Measurements from ENCODE around the gene SAXO1.
"Not testable (repeated sequence)": the region's sequence is repeated elsewhere in the genome, so short reads cannot be mapped to it uniquely, and the experiment has no call there.

Gene SAXO1

GRCh38 chr9:19026375-19026774 lies 6.6 kb downstream of the SAXO1 start:
- peaks cover 5% of the 10 kb centered on the region for H3K4me1 Mint-ChIP-seq (ENCODE audit: low read depth)
- H3K27me3 Mint-ChIP-seq, result peaks cover 3% of the 10 kb centered on the region
- no peak overlapping the region for H3K4me3 Mint-ChIP-seq
- no peaks in the 10 kb centered on the region for H3K36me3 Mint-ChIP-seq (ENCODE audit: low read depth)
- no peaks in the 10 kb centered on the region for H3K9me3 Mint-ChIP-seq
- intact Hi-C loops (cut with micrococcal nuclease), result loop anchor here (10.0 kb wide), 1 partner anchor 582 kb away; no protein-coding TSS in a partner anchor
- H3K27ac Mint-ChIP-seq, result no peak overlapping the region

GRCh38 chr9:19023078-19023477 lies 9.9 kb downstream of the SAXO1 start:
- Mint-ChIP-seq H3K9me3 (no peaks in the 10 kb centered on the region), H3K27ac (no peak overlapping the region), H3K36me3 (ENCODE audit: low read depth) (no peaks in the 10 kb centered on the region), H3K4me1 (ENCODE audit: low read depth) (peaks cover 5% of the 10 kb centered on the region), H3K27me3 (no peaks in the 10 kb centered on the region), H3K4me3 (no peak overlapping the region)
- intact Hi-C loops (cut with micrococcal nuclease), result loop anchor here (10.0 kb wide), 1 partner anchor 578 kb away; no protein-coding TSS in a partner anchor

GRCh38 chr9:19022206-19022605 lies 10.8 kb downstream of the SAXO1 start:
- Mint-ChIP-seq H3K9me3 (no peaks in the 10 kb centered on the region), H3K36me3 (ENCODE audit: low read depth) (no peaks in the 10 kb centered on the region), H3K4me3 (no peak overlapping the region), H3K4me1 (ENCODE audit: low read depth) (peaks cover 5% of the 10 kb centered on the region), H3K27me3 (no peaks in the 10 kb centered on the region), H3K27ac (no peak overlapping the region)
- intact Hi-C loops (cut with micrococcal nuclease), result loop anchor here (10.0 kb wide), 1 partner anchor 577 kb away; no protein-coding TSS in a partner anchor

GRCh38 chr9:19021649-19022048 lies 11.4 kb downstream of the SAXO1 start:
- not testable (repeated sequence) for H3K9me3 Mint-ChIP-seq; H3K27me3 Mint-ChIP-seq; H3K4me3 Mint-ChIP-seq; H3K27ac Mint-ChIP-seq; H3K36me3 Mint-ChIP-seq (ENCODE audit: low read depth); H3K4me1 Mint-ChIP-seq (ENCODE audit: low read depth)
- intact Hi-C loops (cut with micrococcal nuclease), result loop anchor here (10.0 kb wide), 1 partner anchor 577 kb away; no protein-coding TSS in a partner anchor

- H3K36me3 Mint-ChIP-seq (ENCODE audit: low read depth), result no peaks in the 10 kb centered on the region
- no peaks in the 10 kb centered on the region for H3K9me3 Mint-ChIP-seq
- no peaks in the 10 kb centered on the region for H3K27me3 Mint-ChIP-seq
- H3K4me3 Mint-ChIP-seq, result no peak overlapping the region
- no peak overlapping the region for H3K27ac Mint-ChIP-seq
- intact Hi-C loops (cut with micrococcal nuclease), result loop anchor here (10.0 kb wide), 1 partner anchor 576 kb away; no protein-coding TSS in a partner anchor
- peaks cover 5% of the 10 kb centered on the region for H3K4me1 Mint-ChIP-seq (ENCODE audit: low read depth)
Measured at GRCh38 chr9:19020886-19021455, 12.0 kb downstream of the SAXO1 start.

GRCh38 chr9:19018201-19018600 lies 14.8 kb downstream of the SAXO1 start:
- Mint-ChIP-seq H3K27ac (no peak overlapping the region), H3K4me3 (no peak overlapping the region)

GRCh38 chr9:19009391-19009965 lies 23.5 kb downstream of the SAXO1 start:
- H3K4me3 Mint-ChIP-seq, result no peak overlapping the region
- no peaks in the 10 kb centered on the region for H3K36me3 Mint-ChIP-seq (ENCODE audit: low read depth)
- H3K27ac Mint-ChIP-seq, result no peak overlapping the region
- intact Hi-C loops (cut with micrococcal nuclease), result no loop called here
- peaks cover 3% of the 10 kb centered on the region for H3K27me3 Mint-ChIP-seq
- H3K9me3 Mint-ChIP-seq, result no peaks in the 10 kb centered on the region
- no peaks in the 10 kb centered on the region for H3K4me1 Mint-ChIP-seq (ENCODE audit: low read depth)

More at GRCh38 chr9:19018201-19018600, 14.8 kb downstream of the SAXO1 start:
- intact Hi-C loops (cut with micrococcal nuclease), result no loop called here
- H3K27me3 Mint-ChIP-seq, result no peaks in the 10 kb centered on the region
- H3K36me3 Mint-ChIP-seq (ENCODE audit: low read depth), result no peaks in the 10 kb centered on the region
- no peaks in the 10 kb centered on the region for H3K9me3 Mint-ChIP-seq
- peaks cover 5% of the 10 kb centered on the region for H3K4me1 Mint-ChIP-seq (ENCODE audit: low read depth)

- no peaks in the 10 kb centered on the region for H3K27me3 Mint-ChIP-seq
- H3K4me1 Mint-ChIP-seq (ENCODE audit: low read depth), result no peaks in the 10 kb centered on the region
- H3K36me3 Mint-ChIP-seq (ENCODE audit: low read depth), result no peaks in the 10 kb centered on the region
- intact Hi-C loops (cut with micrococcal nuclease), result no loop called here
- no peaks in the 10 kb centered on the region for H3K9me3 Mint-ChIP-seq
- H3K27ac Mint-ChIP-seq, result no peak overlapping the region
- H3K4me3 Mint-ChIP-seq, result no peak overlapping the region
Measured at GRCh38 chr9:19000133-19000532, 32.9 kb downstream of the SAXO1 start.

- no peak overlapping the region for H3K4me3 Mint-ChIP-seq
- H3K9me3 Mint-ChIP-seq, result no peaks in the 10 kb centered on the region
- H3K4me1 Mint-ChIP-seq (ENCODE audit: low read depth), result no peaks in the 10 kb centered on the region
- no peak overlapping the region for H3K27ac Mint-ChIP-seq
- H3K36me3 Mint-ChIP-seq (ENCODE audit: low read depth), result no peaks in the 10 kb centered on the region
- intact Hi-C loops (cut with micrococcal nuclease), result no loop called here
- no peaks in the 10 kb centered on the region for H3K27me3 Mint-ChIP-seq
Measured at GRCh38 chr9:18999173-18999785, 33.7 kb downstream of the SAXO1 start.

- Mint-ChIP-seq H3K9me3 (no peaks in the 10 kb centered on the region), H3K27ac (no peak overlapping the region), H3K27me3 (no peaks in the 10 kb centered on the region), H3K4me1 (ENCODE audit: low read depth) (no peaks in the 10 kb centered on the region), H3K4me3 (no peak overlapping the region), H3K36me3 (ENCODE audit: low read depth) (no peaks in the 10 kb centered on the region)
- intact Hi-C loops (cut with micrococcal nuclease), result no loop called here
Measured at GRCh38 chr9:18997151-18997550, 35.9 kb downstream of the SAXO1 start.

- intact Hi-C loops (cut with micrococcal nuclease), result no loop called here
- H3K27me3 Mint-ChIP-seq, result no peaks in the 10 kb centered on the region
Measured at GRCh38 chr9:18996211-18996610, 36.8 kb downstream of the SAXO1 start.

GRCh38 chr9:18994263-18994916 lies 38.6 kb downstream of the SAXO1 start:
- H3K9me3 Mint-ChIP-seq, result no peaks in the 10 kb centered on the region
- no peak overlapping the region for H3K4me3 Mint-ChIP-seq
- no peak overlapping the region for H3K27ac Mint-ChIP-seq
- no peaks in the 10 kb centered on the region for H3K36me3 Mint-ChIP-seq (ENCODE audit: low read depth)
- intact Hi-C loops (cut with micrococcal nuclease), result no loop called here
- H3K27me3 Mint-ChIP-seq, result no peaks in the 10 kb centered on the region
- H3K4me1 Mint-ChIP-seq (ENCODE audit: low read depth), result no peaks in the 10 kb centered on the region

More at GRCh38 chr9:18996211-18996610, 36.8 kb downstream of the SAXO1 start:
- no peak overlapping the region for H3K4me3 Mint-ChIP-seq
- H3K4me1 Mint-ChIP-seq (ENCODE audit: low read depth), result no peaks in the 10 kb centered on the region
- no peaks in the 10 kb centered on the region for H3K9me3 Mint-ChIP-seq
- no peak overlapping the region for H3K27ac Mint-ChIP-seq
- H3K36me3 Mint-ChIP-seq (ENCODE audit: low read depth), result no peaks in the 10 kb centered on the region

GRCh38 chr9:18991197-18991596 lies 41.8 kb downstream of the SAXO1 start:
- intact Hi-C loops (cut with micrococcal nuclease); H3K27ac Mint-ChIP-seq; H3K4me1 Mint-ChIP-seq (ENCODE audit: low read depth); H3K4me3 Mint-ChIP-seq; H3K27me3 Mint-ChIP-seq; H3K36me3 Mint-ChIP-seq (ENCODE audit: low read depth); H3K9me3 Mint-ChIP-seq: not testable (repeated sequence)

GRCh38 chr9:18990494-18990893 lies 42.5 kb downstream of the SAXO1 start:
- intact Hi-C loops (cut with micrococcal nuclease), result no loop called here
- Mint-ChIP-seq H3K9me3 (no peaks in the 10 kb centered on the region), H3K27ac (no peak overlapping the region), H3K4me3 (no peak overlapping the region), H3K36me3 (ENCODE audit: low read depth) (no peaks in the 10 kb centered on the region), H3K27me3 (no peaks in the 10 kb centered on the region), H3K4me1 (ENCODE audit: low read depth) (no peaks in the 10 kb centered on the region)

All from dendritic cell treated with granulocyte-macrophage colony-stimulating factor and Interleukin-4, amounts not matched to agents 40 ng/mL and 50 ng/mL, for 4 days (primary cell).